KBM-7 (cell line): Measurements from ENCODE around the gene ASCL1.

ENCODE experiments used
- DNase-seq: peaks from one replicate; pipeline ENCODE4 v3.0.0-alpha.2; 2015
- in situ Hi-C: fragments of 300-500 bp; cut with MboI; formaldehyde crosslinking; loops from 2 replicates; pipeline ENCODE4 v1.14.3; 2020; ENCODE audit warnings: low sequenced_read_pairs, low pct_unique_long_range_greater_than_20kb, mixed read lengths

The ASCL1 gene

DNA sequence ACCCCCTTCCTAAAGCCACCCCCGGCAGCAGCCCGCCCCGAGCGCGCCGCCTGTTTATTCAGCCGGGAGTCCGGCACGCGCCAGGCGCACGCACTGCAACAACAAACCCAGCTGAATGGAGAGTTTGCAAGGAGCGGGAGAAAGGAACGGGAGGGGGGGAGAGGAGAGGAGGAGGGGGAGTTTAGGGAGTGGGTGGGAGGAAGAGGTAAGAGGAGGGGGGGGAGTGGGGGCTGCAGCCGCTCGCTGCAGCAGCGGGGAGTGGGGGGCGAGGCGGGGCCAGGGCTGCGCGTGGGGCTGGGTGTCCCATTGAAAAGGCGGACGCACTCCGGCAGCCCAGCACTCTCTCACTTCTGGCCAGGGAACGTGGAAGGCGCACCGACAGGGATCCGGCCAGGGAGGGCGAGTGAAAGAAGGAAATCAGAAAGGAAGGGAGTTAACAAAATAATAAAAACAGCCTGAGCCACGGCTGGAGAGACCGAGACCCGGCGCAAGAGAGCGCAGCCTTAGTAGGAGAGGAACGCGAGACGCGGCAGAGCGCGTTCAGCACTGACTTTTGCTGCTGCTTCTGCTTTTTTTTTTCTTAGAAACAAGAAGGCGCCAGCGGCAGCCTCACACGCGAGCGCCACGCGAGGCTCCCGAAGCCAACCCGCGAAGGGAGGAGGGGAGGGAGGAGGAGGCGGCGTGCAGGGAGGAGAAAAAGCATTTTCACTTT is at the start of gene ASCL1:
Gene ASCL1, plus strand, starts transcription at position 336 of the 712 bp plus-strand sequence. CDS start 571 bp downstream, outside the sequence.
- DNase-seq = peak; percentile 65
- in situ Hi-C loops = no loop called here

DNA sequence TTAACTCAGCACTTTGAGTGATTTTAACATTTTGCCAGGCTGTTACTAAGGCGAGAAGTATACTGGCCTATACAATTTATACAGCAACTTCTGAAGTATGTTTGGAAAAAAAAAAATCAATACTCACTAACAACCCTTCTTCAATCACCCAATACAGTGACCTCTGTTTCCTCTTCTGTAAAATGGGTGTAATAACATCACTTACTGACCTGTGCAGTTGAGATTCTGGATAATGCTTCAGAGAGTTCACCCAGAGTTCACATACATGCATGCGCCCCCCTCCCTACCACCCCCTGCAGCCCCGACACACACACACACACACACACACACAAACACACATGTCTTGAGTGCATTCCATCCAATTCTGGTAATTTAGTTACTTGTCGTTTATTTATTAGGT is 49.6 kb upstream of the ASCL1 start:
- DNase-seq = no peak
- in situ Hi-C loops = no loop called here

DNA sequence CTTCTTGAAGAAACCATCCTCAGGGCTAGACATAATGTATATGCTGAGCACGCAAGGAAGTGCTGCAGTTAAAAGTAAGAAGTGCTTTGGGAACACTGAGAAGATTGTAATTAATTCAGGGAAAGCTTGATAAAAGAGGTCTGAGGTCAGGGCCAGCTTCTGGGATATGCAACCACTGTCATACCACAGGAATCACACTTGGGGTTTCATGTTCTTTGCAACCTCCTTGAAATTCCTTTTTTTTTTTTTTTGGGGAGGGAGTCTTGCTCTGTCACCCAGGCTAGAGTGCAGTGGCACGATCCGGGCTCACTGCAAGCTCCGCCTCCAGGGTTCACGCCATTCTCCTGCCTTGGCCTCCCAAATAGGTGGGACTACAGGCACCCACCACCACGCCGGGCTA is 47.3 kb upstream of the ASCL1 start:
- in situ Hi-C loops = no loop called here
- no peak for DNase-seq

GRCh38 chr12:102910792-102911191 is 46.7 kb upstream of the ASCL1 start:
- in situ Hi-C loops = no loop called here

GRCh38 chr12:102911320-102911719 is 46.2 kb upstream of the ASCL1 start:
- in situ Hi-C loops = no loop called here
- no peak for DNase-seq

More at GRCh38 chr12:102910792-102911191, 46.7 kb upstream of the ASCL1 start:
- DNase-seq = no peak

DNA sequence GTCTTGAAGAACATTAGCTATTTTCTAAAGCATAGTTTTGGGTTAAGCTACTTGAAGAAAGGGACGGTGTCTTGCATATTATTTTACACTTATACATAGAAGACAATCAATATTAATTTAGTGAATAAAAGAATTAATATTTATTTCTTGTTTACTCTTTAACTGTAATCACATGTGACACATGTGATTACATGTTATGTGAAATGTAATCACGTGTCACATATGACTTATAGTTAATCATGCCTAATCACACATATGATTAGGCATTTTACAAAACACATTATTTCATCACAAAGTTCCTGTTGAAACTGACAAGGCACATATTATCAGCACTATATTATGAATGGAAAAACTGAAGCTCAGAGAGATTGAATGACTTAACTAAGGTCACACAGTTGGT is 45.2 kb upstream of the ASCL1 start:
- in situ Hi-C loops = no loop called here
- DNase-seq = no peak

GRCh38 chr12:102913453-102914226 is 43.8 kb upstream of the ASCL1 start:
- in situ Hi-C loops = no loop called here
- DNase-seq = no peak

- DNase-seq = no peak
- in situ Hi-C loops = no loop called here
Measured at GRCh38 chr12:102916252-102917025, 41.0 kb upstream of the ASCL1 start.

DNA sequence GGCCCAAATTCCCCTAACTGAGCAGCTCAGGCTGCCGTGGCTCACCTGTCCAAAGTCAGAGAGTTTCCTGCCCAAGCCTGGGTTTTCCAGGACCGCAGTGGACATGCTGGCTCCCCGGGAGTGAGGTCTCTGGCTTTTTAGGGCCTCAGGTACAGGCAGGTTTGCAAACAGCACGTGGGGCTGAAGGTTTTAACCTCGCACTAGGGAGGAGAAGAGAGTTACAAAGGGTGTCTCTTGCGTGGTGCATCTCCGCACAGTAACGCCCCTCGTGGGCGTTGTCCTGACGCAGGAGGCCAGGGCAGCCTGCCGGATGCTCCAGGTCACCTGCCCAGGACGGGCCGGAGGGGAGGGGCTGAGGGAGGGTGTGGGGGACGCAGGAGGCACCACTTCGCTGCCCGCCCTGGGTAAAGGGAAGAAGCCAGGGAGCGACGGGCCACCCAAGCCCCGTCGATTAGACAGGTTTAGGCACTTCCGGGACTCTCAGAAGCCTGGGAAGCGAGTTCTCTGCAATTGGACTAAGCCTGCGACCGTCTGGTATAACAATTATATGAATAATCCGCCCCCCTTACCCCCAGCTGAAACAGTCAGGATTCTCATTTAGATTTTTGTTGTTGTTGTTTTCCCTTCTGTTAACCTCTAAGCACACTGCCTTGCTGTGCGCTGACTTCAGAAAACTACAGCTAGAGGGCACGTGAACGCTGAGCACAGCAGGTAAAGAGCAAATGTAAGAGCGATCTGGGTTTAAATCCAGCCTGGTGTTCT is 40.3 kb upstream of the ASCL1 start, which contains the start of gene PAH:
Gene PAH, minus strand, starts transcription at position 219 of the 762 bp plus-strand sequence. Its CDS starts 114 bp downstream, at position 105.
- in situ Hi-C loops = no loop called here
- DNase-seq = no peak

DNA sequence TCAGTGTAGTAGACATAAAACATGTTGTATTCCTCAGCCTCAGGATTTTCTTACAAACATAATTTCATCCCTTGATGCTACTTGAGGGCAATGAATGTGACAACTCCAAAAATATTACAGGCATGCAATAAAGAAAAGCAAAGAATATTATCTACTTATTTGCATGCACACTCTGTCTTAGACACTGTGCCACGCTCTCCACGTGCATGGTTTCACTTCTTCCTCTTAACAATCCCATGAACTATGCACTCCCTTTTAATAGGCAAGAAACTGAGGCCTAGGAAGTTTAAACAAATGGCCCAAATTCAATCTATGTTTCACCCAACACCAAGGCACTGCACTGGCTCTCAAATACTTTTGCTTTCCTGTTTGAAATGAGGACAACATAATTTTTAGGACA is 38.6 kb upstream of the ASCL1 start:
- in situ Hi-C loops = no loop called here
- no peak for DNase-seq

- DNase-seq = no peak
- in situ Hi-C loops = no loop called here
Measured at GRCh38 chr12:102920271-102920670, 37.2 kb upstream of the ASCL1 start.

GRCh38 chr12:102921240-102921639 is 36.2 kb upstream of the ASCL1 start:
- in situ Hi-C loops = no loop called here
- no peak for DNase-seq

DNA sequence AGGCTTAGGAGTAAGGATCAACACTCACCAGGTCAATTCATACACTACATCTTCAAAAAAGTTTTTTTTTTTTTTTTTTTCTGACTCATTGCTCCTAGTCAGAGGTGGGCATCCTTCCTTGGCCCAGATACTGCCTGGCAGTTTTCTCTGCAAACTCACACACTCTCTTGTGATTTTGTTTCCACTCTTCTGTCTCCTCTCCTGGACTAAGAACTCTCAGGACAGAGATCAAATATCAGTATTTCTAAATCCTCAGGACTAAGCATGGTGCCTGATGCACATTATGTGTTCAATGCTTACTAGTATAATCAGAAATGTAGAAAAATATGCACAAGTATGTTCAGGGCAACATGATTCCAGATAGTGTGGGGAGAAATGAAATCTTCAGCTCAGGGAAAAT is 30.3 kb upstream of the ASCL1 start:
- in situ Hi-C loops = no loop called here
- DNase-seq = no peak

- in situ Hi-C loops = no loop called here
- DNase-seq = no peak
Measured at GRCh38 chr12:102933168-102933567, 24.3 kb upstream of the ASCL1 start.

DNA sequence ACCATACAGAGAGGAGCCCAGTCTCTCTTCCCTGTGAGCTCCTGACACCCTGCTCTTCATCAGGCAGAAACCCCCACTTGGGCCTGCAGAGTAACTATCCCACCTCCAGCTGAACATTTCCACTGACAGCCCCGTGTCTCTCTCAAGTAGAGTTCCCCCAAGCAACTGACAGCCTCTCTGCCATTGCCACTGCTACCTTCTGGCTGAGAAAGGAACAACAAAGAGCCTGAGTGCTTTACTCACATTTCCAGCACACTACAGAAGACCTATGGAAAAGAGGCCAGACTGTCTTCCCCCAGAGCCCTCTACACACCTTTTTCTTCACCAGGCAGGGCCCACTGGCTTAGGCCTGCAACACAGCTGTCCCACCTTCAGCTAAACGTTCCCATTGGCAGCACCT is 18.4 kb upstream of the ASCL1 start:
- in situ Hi-C loops = no loop called here
- DNase-seq = no peak

DNA sequence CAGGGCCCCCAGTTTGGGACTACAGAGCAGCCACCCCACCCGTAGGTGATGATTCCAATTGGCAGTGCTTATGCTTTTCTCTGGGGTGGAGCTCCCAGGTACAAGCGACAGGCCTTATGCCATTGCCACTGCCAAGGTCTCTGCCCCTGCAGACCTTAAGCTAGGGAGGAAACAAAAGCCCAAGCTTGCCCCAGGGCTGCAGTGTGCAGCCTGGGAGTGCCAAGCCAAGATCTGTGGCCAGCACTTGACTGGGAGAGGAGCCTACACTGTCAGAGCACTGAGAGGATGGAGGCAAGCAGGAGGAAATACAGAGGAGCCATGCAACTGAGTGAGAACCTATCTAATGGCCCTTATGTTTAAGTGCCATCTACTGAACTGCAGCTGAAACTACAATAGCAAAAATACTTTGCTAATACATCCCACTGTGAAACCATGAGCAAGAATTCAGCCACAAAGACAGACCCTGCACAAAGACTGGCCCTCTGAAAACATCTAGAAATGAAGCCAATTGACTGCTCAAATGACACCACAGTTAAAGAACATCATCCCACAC is 17.7 kb upstream of the ASCL1 start:
- in situ Hi-C loops = loop anchor here (10.0 kb wide), 1 partner anchor 605 kb away; no protein-coding TSS in a partner anchor
- no peak for DNase-seq

DNA sequence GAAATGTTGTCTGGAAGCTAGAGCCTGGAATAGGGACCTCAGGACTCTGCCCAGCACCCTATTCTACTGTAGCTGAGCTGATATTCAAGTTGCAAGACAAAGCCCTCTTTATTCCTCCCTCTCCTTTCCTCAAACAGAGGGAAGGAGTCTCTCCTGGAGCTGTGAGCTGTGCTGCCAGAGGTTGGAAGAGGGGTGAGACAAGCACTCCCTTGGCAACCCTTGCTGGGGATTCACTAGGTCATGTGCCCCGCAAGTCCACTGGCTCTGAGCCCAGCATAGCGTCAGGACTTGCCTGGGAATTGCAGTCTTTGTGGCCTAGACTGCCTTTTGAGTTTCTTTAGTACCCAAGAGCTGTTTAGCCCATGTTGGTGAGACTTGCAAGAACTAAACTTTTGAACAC is 11.4 kb upstream of the ASCL1 start:
- no peak for DNase-seq
- in situ Hi-C loops = loop anchor here (10.0 kb wide), 1 partner anchor 599 kb away; no protein-coding TSS in a partner anchor

DNA sequence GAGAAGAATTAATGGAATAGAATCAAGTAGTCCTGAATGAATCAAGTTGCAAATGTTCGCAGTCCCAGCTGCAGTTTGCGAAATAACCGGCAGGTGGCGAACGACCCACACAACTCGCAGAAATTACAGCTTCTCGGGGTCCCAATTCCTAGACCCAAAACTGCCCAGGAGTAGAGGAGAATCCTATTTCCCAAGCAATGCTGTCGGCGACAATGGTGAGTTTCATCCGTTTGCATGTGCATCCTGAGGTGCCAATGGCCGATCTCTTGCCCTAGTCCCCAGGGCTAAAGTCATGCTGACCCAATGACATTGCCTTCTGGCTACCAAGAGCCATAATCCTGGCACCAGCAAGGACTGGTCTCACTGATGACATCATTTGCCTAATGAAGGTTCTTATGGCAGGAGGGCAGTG is 8.5 kb upstream of the ASCL1 start:
- peak; percentile 71 for DNase-seq
- in situ Hi-C loops = loop anchor here (10.0 kb wide), 1 partner anchor 596 kb away; no protein-coding TSS in a partner anchor
